ENCODE data around the gene PRDM16.

Gene PRDM16

GRCh38 chr1:3033040-3033789, 35.8 kb upstream of the PRDM16 start:
- DNase-seq: no peak

GRCh38 chr1:3033790-3034090, 35.3 kb upstream of the PRDM16 start:
- DNase-seq: no peak

- no peak for DNase-seq
These were observed 34.8 kb upstream of the PRDM16 start for GRCh38 chr1:3034162-3034561.

- no peak for DNase-seq
These were observed 34.1 kb upstream of the PRDM16 start for GRCh38 chr1:3034728-3035562.

GRCh38 chr1:3035563-3036446, 33.2 kb upstream of the PRDM16 start:
- no peak for DNase-seq

GRCh38 chr1:3036447-3037280, 32.3 kb upstream of the PRDM16 start:
- no peak for DNase-seq

- DNase-seq: no peak
These were observed 31.5 kb upstream of the PRDM16 start for GRCh38 chr1:3037281-3038040.

- DNase-seq: no peak
These were observed 30.9 kb upstream of the PRDM16 start for GRCh38 chr1:3038113-3038551.

GRCh38 chr1:3038571-3039181, 30.3 kb upstream of the PRDM16 start:
- no peak for DNase-seq

- no peak for DNase-seq
These were observed 29.0 kb upstream of the PRDM16 start for GRCh38 chr1:3040004-3040403.

- DNase-seq: no peak
These were observed 26.5 kb upstream of the PRDM16 start for GRCh38 chr1:3042481-3042880.

GRCh38 chr1:3049164-3049563, 19.8 kb upstream of the PRDM16 start:
- no peak for DNase-seq

GRCh38 chr1:3049905-3050304, 19.1 kb upstream of the PRDM16 start:
- peak; percentile 36 for DNase-seq

GRCh38 chr1:3050603-3051002, 18.4 kb upstream of the PRDM16 start:
- peak; percentile 14 for DNase-seq

GRCh38 chr1:3051270-3052268, 17.4 kb upstream of the PRDM16 start:
- DNase-seq: peak; percentile 3

GRCh38 chr1:3052501-3052900, 16.5 kb upstream of the PRDM16 start:
- peak; percentile 26 for DNase-seq

- peak; percentile 29 for DNase-seq
These were observed 15.5 kb upstream of the PRDM16 start for GRCh38 chr1:3053366-3053980.

- DNase-seq: peak; percentile 21
These were observed 15.0 kb upstream of the PRDM16 start for GRCh38 chr1:3053986-3054385.

GRCh38 chr1:3054474-3054873, 14.5 kb upstream of the PRDM16 start:
- DNase-seq: peak; percentile 43
